Measurements from ENCODE around the gene MAPKBP1.

- TF ChIP-seq CTCF (IDR thresholded peaks at IDR 0.05) (no peak), POLR2A (IDR thresholded peaks at IDR 0.05) (no peak)
Measured at GRCh38 chr15:41735046-41735445, 39.2 kb upstream of the MAPKBP1 start.
